ENCODE data around the gene PITX1. TPM values are rescaled to one million over a fixed set of nuclear protein-coding genes. Genes with fewer than 3 reads are reported as not detected.

Gene PITX1
- total RNA-seq, 2 donors from 2014 or later: not detected

DNA sequence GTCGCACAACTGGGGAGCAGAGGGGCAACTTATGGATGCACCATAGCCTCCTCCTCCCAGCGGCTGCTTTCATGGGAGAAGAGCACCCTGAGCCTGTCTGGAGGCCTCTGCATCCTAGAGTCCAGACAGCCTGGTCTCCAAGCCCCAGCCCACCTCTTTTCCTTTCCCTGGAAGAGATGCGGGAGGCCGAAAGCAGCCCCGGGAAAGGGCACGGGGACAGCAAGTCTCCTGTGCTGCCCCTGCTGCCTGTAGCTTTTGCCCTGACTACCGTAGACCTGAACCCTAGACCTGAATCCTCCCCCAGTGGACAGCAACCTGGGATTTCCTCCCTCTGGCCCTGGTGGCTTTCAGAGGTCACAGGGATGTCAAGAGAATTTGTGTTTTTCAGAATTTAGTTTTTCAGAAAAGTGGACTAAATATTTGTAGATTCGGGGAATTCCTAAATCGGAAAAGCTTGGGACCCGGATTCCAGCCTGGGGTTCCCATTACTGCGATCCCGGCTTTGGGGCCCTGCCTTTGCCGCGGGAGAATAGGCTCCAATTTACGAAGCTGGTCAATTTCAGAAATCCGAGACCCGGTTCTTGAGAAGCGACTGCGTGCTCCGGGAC is 4.3 kb upstream of the PITX1 start:
- 14 to 15% methylated on average over 20 of the region's 20 CpGs for WGBS, 2 donors
- no peak for DNase-seq
- TF ChIP-seq, protein P1, sequence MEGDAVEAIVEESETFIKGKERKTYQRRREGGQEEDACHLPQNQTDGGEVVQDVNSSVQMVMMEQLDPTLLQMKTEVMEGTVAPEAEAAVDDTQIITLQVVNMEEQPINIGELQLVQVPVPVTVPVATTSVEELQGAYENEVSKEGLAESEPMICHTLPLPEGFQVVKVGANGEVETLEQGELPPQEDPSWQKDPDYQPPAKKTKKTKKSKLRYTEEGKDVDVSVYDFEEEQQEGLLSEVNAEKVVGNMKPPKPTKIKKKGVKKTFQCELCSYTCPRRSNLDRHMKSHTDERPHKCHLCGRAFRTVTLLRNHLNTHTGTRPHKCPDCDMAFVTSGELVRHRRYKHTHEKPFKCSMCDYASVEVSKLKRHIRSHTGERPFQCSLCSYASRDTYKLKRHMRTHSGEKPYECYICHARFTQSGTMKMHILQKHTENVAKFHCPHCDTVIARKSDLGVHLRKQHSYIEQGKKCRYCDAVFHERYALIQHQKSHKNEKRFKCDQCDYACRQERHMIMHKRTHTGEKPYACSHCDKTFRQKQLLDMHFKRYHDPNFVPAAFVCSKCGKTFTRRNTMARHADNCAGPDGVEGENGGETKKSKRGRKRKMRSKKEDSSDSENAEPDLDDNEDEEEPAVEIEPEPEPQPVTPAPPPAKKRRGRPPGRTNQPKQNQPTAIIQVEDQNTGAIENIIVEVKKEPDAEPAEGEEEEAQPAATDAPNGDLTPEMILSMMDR (IDR thresholded peaks at IDR 0.05): no peak
- TF ChIP-seq POLR2A (IDR thresholded peaks at IDR 0.05): no peak
- intact Hi-C loops (cut with DNase I): no loop called here
- H3K27me3 ChIP-seq: peaks cover 0 to 50% of the 10 kb centered on the region in 2 donors
- no peaks in the 10 kb centered on the region for H3K9me3 ChIP-seq
- ATAC-seq: no peak
- no peaks in the 10 kb centered on the region for H3K36me3 ChIP-seq (replicated peaks in 1 of 2; ENCODE audit: insufficient read depth in 1 of 2, low read depth in 2 of 2)
- H3K4me1 ChIP-seq: peaks cover 36% of the 10 kb centered on the region
- H3K27ac ChIP-seq: no peak overlapping the region
- no peak overlapping the region for H3K4me3 ChIP-seq

DNA sequence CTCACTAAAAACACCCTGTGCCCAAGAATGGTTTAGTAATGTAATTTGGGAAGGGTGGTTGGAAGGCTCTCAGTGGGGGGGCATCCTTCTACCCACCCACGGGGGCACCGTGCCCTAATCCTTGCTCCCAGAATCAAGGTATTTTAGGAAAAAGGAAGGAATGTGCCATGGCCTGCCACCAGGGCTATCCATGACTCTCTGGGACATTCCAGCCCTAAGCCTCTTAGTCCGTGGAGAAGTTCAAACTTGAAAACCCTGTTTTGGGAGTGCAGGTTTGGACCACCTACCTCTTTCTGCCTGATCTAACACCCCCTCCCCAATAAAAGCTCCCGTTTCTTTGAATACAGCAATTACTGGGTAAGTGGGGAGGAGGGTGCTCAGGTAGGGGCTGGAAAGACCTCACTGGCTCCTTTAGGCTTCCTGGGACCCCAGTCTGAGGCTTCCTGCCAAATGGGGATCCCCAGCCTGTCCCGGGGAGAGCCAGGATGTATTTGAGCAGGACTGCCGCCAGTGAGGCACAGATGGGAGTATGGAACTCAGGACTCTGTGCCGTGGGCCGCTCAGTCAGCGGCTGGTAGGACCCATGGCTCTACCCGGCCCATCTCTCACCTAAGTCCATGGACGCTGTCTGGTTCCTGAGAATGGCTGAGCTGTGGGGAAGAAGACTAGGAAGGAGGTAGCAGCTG is 3.6 kb upstream of the PITX1 start:
- H3K27ac ChIP-seq: no peak overlapping the region
- H3K4me1 ChIP-seq: peaks cover 42% of the 10 kb centered on the region
- H3K9me3 ChIP-seq: no peaks in the 10 kb centered on the region
- ATAC-seq (no peak), DNase-seq (no peak)
- H3K4me3 ChIP-seq: no peak overlapping the region
- intact Hi-C loops (cut with DNase I): no loop called here
- WGBS, 2 donors: 13 to 23% methylated on average over 7 to 11 of the region's 11 CpGs
- peaks cover 0 to 56% of the 10 kb centered on the region in 2 donors for H3K27me3 ChIP-seq
- H3K36me3 ChIP-seq (replicated peaks in 1 of 2; ENCODE audit: insufficient read depth in 1 of 2, low read depth in 2 of 2): no peaks in the 10 kb centered on the region
- TF ChIP-seq POLR2A (IDR thresholded peaks at IDR 0.05): no peak
- TF ChIP-seq, protein P1 (IDR thresholded peaks at IDR 0.05): no peak

DNA sequence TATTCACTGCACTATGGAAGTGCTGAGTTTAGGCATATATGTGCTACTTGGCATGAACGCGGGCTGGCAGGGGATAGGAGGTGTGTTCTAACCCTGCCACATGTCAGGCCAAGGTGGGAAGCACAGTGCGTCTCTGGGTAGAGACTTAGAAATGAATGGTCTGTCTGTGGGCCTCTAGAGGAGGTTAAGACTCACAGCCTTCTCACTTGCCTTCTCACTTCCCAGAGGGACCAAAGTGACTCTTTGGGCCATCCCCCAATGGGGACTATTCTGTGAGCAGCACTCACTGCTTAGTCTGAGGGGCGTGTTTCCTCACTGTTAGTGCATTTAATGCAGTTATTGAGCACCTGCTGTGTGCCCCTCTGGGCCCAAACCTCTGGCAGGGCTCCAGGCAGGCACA is 2.4 kb upstream of the PITX1 start:
- WGBS, 2 donors: 75 to 98% methylated on average over 4 of the region's 4 CpGs
- ATAC-seq: no peak
- intact Hi-C loops (cut with DNase I): no loop called here
- TF ChIP-seq, protein P1 (IDR thresholded peaks at IDR 0.05): no peak
- TF ChIP-seq POLR2A (IDR thresholded peaks at IDR 0.05): no peak
- H3K4me3 ChIP-seq: no peak overlapping the region
- H3K27ac ChIP-seq: no peak overlapping the region
- H3K36me3 ChIP-seq (replicated peaks in 1 of 2; ENCODE audit: insufficient read depth in 1 of 2, low read depth in 2 of 2): no peaks in the 10 kb centered on the region
- H3K27me3 ChIP-seq: peaks cover 0 to 68% of the 10 kb centered on the region in 2 donors
- peaks cover 48% of the 10 kb centered on the region for H3K4me1 ChIP-seq
- DNase-seq: no peak
- H3K9me3 ChIP-seq: no peaks in the 10 kb centered on the region

DNA sequence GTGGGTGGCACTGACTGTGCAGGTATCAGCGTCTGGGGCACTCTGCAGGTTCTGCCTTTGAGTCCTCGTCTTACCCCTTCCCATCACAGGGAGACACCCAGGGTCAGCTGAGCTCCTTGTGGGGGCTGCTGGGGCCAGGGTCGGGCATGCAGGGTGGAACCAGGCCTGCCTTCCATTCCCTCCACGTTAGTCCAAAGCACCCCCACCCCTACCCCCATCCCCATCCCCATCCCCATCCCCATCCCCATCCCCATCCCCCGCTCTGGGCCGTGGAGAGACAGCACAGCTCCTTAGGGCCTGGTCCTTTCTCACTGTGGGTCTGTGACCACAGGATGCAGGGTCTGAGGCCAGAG is 1.6 kb upstream of the PITX1 start:
- Histone ChIP-seq H3K27me3 (peaks cover 0 to 68% of the 10 kb centered on the region in 2 donors), H3K4me1 (peaks cover 52% of the 10 kb centered on the region), H3K4me3 (no peak overlapping the region), H3K27ac (no peak overlapping the region), H3K36me3 (replicated peaks in 1 of 2; ENCODE audit: insufficient read depth in 1 of 2, low read depth in 2 of 2) (no peaks in the 10 kb centered on the region), H3K9me3 (no peaks in the 10 kb centered on the region)
- 61 to 72% methylated on average over 3 to 6 of the region's 6 CpGs for WGBS, 2 donors
- ATAC-seq (no peak), DNase-seq (no peak)
- intact Hi-C loops (cut with DNase I): no loop called here
- no peak for TF ChIP-seq POLR2A (IDR thresholded peaks at IDR 0.05)
- TF ChIP-seq, protein P1 (IDR thresholded peaks at IDR 0.05): no peak
